SK-N-MC (cell line): ENCODE data around the gene SDK2.

Experiments
- EZH2 ChIP-seq: fragments of 200-600 bp; sonication (generic); IDR thresholded peaks from one replicate; pipeline ENCODE4 v1.6.1; 2017; ENCODE audit warnings: antibody characterized with exemption
- POLR2AphosphoS5 ChIP-seq: IDR thresholded peaks from 2 replicates; pipeline ENCODE4 v1.6.1; 2012; ENCODE audit warnings: mild to moderate bottlenecking, low read depth, low read length, borderline replicate concordance

GRCh38 chr17:73640691-73641090, 3.6 kb downstream of the SDK2 start:
- TF ChIP-seq EZH2 (no peak), POLR2AphosphoS5 (no peak)
